Activated CD4-positive, alpha-beta T cell treated with anti-CD3 and anti-CD28 coated beads, Interleukin-10, Interleukin-2, amounts not matched to agents 100 ng/mL and 50 ng/mL, durations not matched to agents 16 hours and 8 hours (primary cell): ENCODE data around the gene PPOX.

Experiments
- DNase-seq: peaks from one replicate; pipeline ENCODE4 v3.0.0-alpha.2; 2020

The PPOX gene

DNA sequence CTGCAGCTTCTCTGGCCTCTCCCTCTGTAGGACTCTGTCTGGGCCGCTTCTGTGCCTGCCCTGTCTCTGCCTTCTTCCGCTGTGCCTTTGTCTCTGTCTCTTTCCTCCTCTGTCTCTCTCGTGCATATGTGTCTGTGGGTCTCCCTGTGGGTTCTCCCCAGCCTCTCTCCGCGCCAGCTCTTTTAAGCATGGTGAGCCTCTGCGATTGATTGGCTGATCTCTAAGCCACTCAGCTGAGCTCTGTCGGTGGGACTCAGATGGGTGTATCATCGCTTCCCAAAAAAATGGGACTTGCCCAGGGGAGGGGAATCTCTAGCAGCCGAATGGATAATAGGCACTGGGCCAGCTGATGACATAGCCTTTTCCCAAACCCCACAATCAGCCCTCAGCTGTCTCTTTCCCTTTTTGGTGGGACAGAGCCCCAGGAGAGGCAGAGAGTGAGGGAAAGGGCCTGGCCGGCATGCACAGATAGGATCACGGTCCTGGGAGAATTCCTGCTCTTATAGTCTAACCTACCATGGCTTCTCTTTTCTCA is 32.7 kb downstream of the PPOX start, which contains the start of gene ADAMTS4:
Gene ADAMTS4 (minus strand): TSS at position 158 of the 535 bp plus-strand sequence. CDS start 427 bp downstream, outside the sequence.
- no peak for DNase-seq

DNA sequence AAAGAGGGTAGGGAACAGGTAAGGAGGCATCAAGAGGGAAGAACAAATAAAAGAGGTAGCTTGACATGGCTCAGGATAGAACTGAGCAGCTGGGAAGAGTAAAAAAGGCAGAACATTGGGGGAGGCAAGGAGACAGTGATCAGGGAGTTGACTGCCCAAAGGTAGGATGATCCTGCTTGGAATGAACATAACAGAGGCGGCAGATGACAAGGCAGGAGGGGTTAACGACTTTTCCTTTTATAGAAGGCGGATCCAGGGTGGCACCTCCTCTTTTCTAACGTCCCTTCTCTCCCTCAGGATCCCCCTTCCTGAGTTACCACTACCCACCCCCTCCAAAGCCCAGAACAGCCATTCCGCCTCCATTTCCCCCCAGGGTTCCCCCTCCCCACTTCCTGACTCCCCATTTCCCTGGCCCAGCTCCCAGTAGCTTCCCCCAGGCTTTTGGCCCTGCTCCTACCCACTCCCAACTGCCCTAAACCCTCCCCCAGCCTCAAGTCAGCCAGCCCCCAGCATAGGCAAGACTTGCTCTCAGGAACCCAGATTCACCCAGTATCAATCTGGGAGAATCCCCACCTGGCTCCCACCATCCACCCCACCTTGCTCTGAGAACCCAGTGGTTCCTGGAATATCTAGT is 33.4 kb downstream of the PPOX start:
- no peak for DNase-seq

DNA sequence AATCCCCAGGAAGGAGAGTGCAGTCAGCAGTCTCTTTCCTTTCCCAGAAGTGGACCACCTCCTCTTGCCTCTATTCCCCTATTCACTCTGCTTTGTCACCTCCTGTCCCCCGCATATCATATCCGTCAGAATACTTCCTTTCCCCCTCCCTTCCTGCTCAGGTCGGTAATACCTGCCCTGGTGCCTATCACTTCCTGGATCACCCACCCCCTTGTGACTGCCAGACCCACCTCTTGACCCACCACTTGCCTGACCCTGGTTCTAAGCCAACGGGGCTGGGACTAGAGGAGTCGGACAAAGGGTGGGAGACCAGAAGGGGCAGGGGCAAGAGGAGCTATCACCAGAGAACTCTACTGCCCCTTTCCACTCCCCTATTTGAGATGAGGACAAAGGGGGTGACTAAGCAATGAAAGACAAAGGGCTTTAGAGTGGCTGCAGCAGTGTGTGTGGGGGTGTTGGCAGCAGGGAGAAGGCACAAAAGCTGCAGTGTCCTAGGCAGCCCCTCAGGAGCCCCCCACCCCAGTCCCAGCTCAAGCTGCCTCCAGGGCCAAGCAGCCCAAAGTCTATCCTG is 34.3 kb downstream of the PPOX start:
- no peak for DNase-seq

DNA sequence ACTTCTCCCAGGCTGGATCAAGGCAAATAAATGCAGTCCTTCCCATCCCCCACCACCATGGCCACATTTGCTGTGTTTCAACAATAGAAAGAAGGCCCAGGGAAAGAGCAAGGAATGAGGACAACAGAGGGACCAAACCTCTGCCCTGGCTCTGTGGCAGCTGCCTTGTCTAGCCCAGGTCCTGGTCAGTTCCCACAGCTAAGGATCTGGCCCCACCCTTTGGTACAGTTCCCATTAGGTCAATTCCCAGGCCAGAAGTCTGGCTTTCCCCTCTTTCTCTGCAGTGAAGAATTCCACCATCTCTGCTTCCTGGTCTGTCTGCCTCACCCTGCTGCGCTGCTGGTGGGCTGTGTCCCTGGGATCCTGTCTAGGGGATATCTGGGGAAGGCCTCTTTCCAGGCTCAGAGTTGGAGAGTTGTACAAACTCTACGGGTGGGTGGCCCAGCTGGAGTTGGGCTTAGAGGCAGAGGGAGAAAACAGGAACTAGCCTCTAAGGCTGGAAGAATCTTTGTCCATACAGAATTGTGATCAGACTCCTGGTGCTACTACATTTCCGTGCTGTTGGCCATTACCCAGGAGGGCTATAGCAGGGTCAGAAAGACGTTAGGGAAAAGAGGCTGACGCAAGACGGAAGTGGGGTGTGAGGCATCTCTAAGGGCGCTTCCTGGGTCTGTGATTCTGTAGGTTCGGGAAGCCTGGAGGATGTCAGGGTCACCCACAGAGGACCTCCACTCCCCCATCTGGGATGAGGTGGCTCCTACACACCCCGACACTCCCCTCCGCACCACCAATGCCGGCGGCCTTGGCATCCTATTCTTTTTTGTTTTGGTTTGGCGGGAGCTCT is 35.0 kb downstream of the PPOX start:
- DNase-seq, result no peak

DNA sequence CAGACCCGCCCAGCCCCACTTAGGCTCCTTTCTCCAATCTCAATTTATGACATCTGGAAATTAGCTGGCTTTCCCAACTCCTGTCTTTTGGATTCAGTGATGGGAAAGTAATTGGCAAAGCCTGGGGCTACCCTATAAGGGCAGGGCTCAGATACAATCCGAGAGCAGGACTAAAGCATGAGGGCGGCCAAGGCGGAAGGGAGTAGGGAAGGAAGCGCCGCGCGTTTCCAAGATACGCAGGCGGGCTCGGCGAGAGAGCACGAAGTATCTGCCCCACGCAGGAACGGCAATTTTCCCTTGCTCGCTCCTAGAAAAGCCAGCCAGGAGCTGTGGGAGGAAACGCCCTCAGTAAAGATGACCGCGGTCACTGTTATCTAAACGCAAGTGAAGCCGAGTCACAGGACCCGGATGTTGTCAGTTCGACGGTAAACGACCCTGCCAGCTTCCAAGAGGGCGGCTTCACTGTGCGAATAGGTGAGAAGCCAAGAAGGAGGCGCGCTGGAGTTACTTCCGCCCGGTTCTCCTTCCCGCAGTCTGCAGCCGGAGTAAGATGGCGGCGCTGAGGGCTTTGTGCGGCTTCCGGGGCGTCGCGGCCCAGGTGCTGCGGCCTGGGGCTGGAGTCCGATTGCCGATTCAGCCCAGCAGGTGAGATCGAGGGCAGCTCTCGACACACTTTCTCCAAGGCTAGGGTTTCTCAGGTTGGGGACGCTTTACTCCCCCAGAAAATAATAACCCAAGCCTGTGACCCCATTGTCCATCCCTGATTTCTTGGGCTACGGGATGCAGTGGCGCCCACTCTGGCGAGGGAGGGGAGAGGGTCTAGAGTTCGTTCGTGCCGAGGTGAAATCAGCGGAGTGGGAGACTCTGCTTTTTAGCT is 35.8 kb downstream of the PPOX start, which contains the start of gene NDUFS2:
Gene NDUFS2 (plus strand): TSS at position 532 of the 877 bp plus-strand sequence. CDS start 19 bp downstream, at position 551.
- peak; percentile 98 for DNase-seq

DNA sequence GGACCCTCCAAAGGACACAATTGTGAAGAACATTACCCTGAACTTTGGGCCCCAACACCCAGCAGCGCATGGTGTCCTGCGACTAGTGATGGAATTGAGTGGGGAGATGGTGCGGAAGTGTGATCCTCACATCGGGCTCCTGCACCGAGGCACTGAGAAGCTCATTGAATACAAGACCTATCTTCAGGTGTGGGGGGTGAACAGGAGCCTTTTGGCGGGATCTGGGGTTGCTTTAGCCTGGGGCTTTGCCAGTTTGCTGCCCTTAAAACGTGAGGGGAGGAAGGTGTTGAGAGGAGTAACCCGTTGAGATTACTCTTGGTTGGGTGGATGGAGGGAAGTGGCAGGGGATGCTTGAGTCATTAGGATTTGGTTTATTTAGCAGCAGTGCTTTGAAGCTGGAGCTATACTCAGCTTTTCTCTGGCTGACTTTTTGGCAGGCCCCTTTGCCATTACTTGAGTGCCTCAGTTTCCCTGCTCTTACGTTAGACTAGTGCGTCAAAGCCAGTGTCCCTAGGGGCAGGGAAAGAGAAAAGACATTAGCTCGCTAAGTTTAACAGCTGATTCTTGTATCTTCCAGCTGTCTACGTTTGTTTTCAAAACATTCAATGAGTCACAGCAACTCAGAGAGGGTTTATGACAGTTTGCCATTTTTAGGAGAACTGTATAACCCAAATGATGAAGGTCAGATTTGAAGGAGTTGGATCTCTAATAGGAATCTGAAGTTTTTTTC is 40.4 kb downstream of the PPOX start:
- no peak for DNase-seq

DNA sequence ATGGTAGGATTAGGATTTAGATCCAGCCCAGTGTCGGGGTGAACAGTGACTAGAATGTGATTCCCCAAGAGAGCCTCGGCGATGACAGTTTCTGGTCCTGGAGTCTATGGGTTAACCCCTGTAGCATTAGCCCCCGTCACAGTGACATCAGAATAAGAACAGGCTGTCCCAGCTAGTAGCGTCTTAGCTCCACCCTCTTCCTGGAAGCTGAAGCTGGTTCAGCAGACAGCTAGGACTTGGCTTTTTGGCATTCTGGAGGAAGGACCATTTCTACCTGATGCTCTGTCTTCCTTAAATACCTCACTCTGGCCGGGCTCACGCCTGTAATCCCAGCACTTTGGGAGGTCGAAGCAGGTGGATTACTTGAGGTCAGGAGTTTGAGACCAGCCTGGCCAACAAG is 40.9 kb downstream of the PPOX start:
- DNase-seq, result no peak

DNA sequence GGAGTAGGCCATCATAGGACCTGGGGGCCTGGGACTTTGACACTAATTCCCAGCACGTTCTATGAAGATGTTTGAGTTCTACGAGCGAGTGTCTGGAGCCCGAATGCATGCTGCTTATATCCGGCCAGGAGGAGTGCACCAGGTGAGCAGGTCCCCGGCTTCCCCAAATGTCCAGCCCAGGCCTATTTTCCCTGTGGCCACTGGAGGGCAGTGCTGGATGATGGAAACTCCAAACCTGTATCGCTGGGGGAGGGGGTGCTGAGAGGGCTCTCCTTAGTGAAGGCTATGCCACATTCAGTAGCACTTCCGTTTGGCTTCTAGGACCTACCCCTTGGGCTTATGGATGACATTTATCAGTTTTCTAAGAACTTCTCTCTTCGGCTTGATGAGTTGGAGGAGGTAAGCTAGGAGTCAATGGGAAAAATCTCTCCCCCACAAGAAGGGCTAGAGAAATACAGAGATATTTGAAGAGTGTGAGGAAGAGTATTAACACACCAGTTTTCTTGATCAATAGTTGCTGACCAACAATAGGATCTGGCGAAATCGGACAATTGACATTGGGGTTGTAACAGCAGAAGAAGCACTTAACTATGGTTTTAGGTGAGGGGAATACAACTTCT is 43.7 kb downstream of the PPOX start:
- DNase-seq, result peak; percentile 79

DNA sequence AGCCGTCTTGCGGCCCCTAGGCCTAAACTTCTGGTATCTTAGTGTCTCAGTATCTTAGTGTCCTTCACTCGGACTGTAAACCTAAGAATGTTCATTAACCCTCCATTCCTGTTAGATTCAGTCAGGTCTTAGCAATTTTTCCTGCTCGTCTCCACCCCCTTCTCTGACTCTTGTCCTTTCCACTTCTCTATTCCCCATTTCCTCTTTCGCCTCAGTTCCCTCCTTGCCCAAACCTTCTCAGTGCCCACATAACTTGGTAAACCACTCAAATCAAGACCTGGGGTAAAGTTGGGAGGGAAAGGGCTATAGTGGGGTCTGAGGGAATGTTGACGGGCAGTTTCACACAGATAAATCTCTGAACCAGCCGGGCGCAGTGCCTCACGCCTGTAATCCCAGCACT is 48.1 kb downstream of the PPOX start:
- DNase-seq, result no peak

DNA sequence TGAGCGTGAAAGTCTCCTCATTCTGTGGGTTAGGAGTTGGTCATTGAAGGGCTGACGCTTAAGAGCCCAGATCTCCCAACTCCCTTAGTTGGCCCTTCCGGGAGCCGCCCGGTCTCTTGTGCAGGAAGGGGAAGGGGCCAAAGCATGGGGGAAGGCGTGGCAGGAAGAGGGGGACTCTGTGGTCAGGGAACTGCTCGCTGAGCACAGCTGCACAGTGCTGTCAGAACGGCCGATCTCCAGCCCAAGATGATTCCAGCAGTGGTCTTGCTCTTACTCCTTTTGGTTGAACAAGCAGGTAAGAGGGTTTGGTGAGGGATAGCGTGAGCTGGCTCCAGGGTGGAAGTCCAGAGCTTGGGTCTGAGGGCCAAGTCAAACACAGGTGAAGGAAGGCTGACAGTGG is 48.9 kb downstream of the PPOX start, which contains the start of gene FCER1G:
Gene FCER1G (plus strand): TSS at position 220 of the 400 bp plus-strand sequence. CDS start 27 bp downstream, at position 247.
- no peak for DNase-seq

DNA sequence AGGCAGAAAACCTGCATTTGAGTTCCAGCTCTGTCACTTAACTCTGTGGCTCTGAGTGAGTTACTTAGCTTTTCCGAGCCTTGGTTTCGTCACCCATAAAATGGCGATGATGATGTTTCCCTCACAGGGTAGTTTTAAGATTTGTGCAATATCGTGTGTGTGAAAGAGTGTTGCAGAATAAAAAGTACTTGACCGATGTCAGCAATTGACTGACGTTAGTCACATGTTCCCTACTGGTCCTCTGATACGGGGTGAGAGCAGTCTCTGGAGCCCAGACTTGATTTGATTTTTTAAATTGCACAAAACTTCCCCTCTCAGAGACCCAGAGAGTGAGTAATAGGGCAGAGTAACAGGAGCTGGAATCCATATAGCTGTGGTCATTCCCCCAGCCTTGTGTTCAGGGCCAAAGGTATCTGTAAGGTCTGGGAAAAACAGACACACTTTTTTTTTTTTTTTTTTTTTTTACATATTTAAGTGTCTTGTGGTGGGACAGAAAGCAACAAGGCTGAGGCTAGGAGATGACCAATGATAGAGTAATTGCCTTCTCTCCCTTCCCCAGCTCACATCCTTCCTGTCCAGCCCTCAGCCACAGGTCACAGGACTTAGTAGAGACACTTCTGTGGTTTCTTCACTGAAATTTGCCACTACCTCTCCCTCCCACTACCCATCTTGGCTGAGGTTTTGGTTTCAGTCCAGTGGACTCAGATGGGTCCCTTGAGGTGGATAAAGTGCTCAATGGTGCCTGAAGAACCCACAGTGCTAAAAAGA is 50.9 kb downstream of the PPOX start:
- peak; percentile 39 for DNase-seq

DNA sequence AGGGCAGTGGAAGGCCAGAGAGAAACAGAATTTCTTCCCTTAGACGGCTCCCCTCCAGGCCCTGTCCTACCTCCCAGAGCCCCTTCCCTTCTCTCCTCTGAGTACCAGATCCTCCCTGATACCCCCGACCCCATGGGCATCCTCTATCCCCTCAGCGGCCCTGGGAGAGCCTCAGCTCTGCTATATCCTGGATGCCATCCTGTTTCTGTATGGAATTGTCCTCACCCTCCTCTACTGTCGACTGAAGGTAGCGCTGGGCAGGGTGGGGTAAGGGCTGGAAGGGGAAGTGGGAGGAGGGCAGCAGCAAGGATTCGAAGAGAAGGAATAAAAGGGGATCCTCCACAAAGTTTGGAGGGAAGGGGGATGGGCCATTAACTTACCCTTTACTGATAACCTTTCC is 51.6 kb downstream of the PPOX start:
- DNase-seq, result no peak

DNA sequence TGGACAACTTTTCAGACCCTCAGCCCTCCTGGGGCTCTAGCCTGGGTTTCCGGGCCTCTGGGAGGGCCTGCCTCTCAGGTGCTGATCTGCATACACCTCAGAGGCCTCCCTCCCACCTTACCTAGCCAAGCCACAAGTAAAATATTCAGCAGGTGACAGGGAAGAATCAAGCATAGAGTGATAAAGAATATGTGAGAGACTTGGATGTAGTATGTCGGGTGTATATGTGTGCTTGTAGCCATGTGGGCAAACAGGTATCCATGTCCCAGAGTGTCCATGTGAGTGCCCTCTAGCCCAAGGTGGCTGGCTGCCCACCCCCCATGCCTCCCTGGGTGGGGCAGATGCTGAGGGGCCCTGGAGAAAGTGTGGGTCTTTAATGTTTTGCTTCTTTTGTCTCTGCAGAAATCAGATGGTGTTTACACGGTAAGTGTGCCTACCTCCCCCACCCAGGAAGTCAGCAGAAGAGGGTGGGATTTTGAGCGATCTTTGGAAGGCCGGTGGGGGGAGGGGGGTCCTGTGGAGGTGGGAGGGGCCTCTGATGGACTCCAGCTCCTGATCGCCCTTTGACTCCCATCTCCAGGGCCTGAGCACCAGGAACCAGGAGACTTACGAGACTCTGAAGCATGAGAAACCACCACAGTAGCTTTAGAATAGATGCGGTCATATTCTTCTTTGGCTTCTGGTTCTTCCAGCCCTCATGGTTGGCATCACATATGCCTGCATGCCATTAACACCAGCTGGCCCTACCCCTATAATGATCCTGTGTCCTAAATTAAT is 52.3 kb downstream of the PPOX start:
- no peak for DNase-seq

DNA sequence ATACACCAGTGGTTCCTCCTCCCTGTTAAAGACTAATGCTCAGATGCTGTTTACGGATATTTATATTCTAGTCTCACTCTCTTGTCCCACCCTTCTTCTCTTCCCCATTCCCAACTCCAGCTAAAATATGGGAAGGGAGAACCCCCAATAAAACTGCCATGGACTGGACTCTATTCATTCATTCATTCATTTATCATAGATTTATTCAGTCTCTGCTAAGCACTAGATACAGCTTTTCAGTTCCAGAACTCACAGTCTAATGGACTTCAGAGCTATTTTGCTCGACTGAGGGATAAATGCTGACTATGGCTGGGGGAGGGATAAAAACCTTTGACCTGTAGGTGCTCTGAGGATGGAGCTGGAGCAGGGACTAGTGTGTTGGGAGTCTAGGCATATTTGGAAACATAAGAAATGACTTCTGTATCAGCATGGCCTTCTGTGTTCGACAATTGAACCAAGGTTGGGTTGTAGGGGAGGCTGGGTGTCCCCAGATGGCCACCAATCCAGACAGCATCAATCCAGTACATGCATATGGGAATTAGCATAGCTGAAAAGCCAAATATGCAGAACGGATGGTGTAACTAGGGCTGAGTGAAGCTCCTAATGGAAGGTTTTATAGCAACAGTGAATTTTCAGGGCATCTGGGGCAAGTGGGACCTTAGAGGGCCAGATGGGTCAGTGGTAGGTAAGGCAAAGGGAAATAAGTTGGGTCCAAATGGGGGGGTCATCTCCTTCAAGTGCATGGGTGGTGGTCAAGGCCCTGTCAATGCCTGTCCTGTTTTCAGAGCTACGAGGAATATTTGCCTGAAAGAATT is 53.1 kb downstream of the PPOX start:
- no peak for DNase-seq

DNA sequence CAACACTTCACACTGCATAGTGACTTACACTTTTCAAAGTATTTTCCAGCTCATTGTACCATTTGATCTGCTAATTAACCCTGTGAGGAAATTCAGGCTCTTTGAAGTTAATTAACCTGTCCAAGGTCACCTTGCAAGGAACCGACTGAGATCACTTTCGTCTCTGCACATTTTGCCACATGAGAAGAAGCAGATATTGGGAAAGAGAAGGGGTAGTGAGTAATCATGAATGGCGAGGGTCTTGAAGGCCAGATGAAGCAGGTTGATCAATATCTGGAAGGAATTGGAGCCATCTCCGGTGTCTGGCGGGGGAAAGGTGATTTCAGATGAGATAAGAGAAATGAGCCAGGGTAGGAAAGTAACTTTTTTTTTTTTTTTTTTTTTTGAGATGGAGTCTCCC is 53.8 kb downstream of the PPOX start:
- no peak for DNase-seq
